Measurements from ENCODE around the gene SHLD1.
"Not testable (repeated sequence)": the region's sequence is repeated elsewhere in the genome, so short reads cannot be mapped to it uniquely, and the experiment has no call there.

The SHLD1 gene

DNA sequence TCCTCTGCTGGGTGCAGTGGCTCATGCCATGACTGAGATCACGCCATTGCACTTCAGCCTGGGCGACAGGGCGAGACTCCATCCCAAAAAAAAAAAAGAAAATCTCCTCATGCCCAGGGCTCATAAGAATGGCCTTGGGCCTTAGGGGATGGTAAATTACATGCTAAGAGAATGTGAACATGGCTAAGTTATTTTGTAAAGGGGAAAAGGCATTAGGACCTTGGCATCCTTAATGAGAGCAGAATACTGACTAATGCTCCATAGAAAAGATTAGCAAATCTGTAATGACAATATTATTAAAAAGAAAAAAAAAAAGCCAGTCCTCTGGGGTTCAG lies 12.6 kb upstream of the SHLD1 start:
- DNase-seq: no peak

GRCh38 chr20:5737966-5738365 lies 12.2 kb upstream of the SHLD1 start:
- no peak for DNase-seq

GRCh38 chr20:5740643-5741042 lies 9.6 kb upstream of the SHLD1 start:
- not testable (repeated sequence) for DNase-seq

GRCh38 chr20:5741089-5741488 lies 9.1 kb upstream of the SHLD1 start:
- DNase-seq: peak in 1 of 3 experiments; percentile 84

GRCh38 chr20:5742041-5742440 lies 8.2 kb upstream of the SHLD1 start:
- no peak for DNase-seq

DNA sequence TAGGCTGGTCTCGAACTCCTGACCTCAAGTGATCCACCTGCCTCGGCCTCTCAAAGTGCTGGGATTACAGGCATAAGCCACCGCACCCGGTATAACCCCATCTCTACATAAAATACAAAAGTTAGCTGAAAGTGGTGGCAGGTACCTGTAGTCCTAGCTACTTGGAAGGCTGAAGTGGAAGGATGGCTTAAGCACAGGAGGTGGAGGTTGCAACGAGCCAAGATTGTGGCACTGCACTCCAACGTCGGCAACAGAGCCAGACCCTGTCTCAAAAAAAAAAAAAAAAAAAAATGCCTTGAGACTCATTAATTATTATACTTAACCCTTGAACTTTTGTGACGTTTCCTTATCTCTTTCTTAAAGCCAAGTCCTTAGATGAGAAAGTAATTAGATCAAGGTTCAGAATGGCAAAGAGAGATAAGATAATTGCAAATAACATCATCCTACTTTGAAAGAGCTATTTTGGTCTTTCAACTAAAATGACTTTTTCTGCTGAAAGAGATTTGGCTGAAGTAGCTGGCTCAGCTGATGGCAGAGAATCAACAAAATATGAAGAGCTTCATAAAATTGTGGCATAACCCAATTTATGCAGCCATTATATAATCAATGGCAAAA lies 4.7 kb upstream of the SHLD1 start:
- no peak for DNase-seq

DNA sequence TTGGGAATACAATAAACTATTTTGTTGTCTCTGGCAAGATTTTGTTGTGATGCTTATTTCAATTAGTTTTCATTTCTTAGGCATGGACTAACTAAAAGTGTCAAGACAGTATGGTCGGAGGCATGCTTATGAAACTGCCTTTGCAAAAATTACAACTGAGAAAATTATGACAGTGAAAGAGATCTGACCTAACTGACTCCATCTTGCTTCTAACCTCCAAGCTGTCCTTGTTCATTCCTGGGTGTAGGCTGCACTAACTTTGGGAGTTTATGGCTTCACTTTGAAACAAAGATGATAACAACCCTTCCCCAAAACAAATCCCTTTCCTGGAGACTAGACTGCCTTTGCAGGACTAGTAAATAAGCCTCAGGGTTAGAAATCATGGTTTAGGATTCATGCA lies 4.1 kb upstream of the SHLD1 start:
- DNase-seq: no peak

- no peak for DNase-seq
These were observed 2.0 kb upstream of the SHLD1 start for GRCh38 chr20:5748246-5748645.

DNA sequence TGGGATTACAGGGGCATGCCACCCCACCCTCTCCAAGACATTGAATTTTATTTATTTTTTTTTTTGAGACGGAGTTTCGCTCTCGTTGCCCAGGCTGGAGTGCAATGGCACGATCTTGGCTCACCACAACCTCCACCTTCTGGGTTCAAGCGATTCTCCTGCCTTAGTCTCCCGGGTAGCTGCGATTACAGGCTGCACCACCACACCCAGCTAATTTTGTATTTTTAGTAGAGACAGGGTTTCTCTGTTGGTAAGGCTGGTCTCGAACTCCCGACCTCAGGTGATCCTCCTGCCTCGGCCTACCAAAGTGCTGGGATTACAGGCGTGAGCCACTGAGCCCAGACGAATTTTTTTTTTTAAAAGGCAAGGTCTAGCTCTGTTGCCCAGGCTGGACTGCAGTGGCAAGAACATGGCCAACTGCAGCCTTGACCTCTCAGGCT lies 669 bp upstream of the SHLD1 start:
- DNase-seq: not testable (repeated sequence)

DNA sequence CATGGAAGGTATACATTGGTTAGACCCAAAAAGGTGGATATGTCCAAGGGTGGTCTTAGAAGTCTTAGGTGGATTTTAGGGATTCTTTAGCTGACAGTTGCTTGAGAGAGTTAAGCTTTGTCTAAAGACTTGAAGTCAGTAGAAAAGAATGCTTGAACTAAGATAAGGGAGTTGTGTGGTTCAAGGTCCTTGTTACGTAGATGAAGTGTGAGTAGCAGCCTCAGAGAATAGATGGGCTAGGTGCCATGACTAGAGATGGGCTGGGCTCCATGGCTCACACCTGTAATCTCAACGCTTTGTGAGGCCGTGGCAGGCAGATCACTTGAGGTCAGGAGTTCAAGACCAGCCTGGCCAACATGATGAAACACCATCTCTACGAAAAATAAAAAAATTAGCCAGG lies 1.7 kb downstream of the SHLD1 start:
- DNase-seq: no peak

GRCh38 chr20:5753814-5754213 lies 3.6 kb downstream of the SHLD1 start:
- DNase-seq: no peak

DNA sequence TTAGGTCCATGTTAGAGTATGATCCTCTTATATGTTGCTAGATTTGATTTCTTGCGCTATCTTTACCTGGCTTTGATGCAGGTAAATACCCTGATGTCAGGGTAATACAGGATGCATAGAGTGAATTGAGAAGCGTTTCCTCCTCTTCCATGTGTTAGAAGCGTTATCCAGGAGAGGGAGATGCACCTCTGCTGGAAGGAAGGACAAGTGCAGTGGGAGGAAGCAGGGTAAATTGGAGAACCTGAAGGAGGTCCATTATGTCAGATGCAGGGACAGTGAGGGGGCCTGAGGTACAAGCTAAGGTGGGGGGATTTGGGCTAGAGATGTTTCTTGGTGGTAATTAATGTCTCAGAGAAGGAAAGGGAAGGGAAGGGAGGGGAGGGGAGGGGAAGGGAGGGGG lies 7.7 kb downstream of the SHLD1 start:
- DNase-seq: no peak

DNA sequence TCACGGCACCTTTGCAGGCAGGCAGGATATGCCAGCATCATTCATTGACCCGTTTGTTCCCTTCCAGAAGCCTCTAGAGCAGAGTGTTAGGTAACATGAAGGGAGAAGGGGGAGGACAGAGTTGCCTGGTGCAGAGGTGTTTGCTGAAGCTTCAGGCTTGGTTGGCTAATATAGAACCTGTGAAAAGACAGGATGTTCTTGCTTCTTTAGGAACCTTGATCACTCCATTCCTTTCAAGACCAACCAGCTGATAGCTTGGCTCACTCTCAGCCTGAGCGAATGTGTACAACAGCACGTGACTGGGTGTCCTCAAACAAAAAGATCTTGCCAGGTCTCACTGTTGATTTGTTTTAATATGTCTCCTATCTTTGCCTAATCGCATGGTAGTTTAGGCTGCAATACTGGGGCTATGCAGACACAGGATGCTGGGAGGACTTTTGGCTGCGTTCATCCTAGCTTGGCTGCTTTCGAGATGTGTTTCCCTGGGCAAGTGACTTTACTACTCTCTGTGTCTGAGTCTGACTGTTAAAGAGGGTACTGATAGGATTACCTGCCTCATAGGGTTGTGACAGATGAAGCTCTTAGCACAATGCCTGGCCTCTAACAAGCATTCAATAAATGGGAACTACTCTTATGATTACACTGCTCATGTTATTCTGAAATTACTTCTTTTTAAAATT lies 16.0 kb downstream of the SHLD1 start:
- no peak for DNase-seq

- peak in 2 of 3 experiments; percentile 28 to 72 for DNase-seq
These were observed 17.4 kb downstream of the SHLD1 start for GRCh38 chr20:5767493-5768098.

DNA sequence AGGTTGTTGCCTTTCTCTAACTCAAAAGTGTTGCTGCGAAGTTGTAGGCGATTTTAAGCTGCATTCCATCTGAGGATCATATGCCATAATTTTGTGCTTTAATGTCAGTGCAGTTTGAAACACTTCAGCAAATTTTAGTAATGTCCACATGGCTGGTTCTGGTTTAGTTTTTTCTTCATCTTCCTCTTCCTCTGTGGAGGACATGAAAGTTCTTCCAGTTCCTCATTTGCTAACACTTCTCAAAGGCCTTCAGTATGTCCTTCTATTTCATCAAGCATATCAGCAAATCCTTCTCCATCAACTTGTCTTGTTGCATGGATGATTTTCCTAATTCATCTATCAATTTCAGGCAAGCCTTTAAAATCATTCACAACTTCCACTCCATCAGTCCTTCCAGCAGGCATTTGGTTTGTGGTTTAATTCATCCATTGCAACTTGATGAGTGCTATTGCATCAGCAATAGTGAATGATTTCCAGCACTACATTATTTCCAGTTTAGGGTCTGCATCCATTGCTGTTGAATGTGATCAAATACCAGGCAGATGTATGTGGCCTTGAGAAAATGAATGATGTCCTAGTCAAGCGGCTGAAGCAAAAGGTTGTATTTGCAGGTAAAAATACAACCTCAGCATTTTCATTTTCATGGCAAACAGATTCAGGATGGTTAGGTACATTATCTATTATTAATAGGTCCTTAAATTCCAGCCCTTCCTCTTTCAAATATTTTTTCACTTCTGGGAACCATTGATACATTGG lies 20.2 kb downstream of the SHLD1 start:
- no peak for DNase-seq

GRCh38 chr20:5770987-5771318 lies 20.8 kb downstream of the SHLD1 start:
- no peak for DNase-seq

- DNase-seq: no peak
These were observed 22.5 kb downstream of the SHLD1 start for GRCh38 chr20:5772704-5773103.

GRCh38 chr20:5773589-5773988 lies 23.4 kb downstream of the SHLD1 start:
- no peak for DNase-seq

DNA sequence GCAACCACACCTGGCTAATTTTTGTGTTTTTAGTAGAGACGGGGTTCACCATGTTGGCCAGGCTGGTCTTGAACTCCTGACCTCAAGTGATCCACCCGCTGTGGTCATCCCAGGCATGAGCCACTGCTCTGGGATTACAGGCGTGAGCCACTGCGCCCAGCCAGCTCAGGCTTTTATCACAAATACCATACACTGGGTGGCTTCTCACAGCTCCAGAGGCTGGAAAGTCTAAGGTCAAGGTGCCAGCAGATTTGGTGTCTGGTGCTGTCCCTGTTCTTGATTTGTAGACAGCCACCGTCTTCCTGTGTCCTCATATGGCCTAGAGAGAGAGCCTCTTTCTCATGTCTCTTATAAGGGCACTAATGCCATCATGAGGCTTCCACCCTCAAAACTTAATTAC lies 25.9 kb downstream of the SHLD1 start:
- DNase-seq: no peak

GRCh38 chr20:5779071-5779900 lies 29.1 kb downstream of the SHLD1 start:
- DNase-seq: no peak

DNA sequence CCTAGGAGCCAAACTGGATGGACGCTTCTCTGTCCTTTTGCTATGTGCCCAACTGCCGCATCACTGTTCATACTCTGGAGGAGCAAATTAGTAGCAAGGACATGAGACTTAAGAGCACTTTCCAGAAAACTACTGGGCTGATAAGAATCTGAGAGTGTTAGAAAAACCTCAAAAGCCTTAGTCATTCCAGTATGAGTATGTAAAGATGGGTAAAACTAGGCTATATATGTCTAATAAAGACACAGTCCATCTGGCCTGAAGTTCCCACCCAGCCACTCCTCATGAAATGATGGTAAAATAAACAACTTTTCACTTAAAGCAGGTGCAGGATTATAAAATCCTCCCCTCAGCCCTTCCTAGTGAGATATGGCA lies 30.6 kb downstream of the SHLD1 start:
- no peak for DNase-seq

- not testable (repeated sequence) for DNase-seq
These were observed 31.2 kb downstream of the SHLD1 start for GRCh38 chr20:5781367-5781766.

Data from NCI-H1417 (cell line).